HG03066 (cell line): ENCODE results near the gene ELMO1.

ENCODE experiments used
- ATAC-seq: cut with Tn5 transposase; IDR thresholded peaks from one replicate; pipeline ENCODE4 v1.9.1; 2021; ENCODE audit warnings: low read depth; ENCODE audit not compliant: unreplicated experiment

Gene ELMO1

DNA sequence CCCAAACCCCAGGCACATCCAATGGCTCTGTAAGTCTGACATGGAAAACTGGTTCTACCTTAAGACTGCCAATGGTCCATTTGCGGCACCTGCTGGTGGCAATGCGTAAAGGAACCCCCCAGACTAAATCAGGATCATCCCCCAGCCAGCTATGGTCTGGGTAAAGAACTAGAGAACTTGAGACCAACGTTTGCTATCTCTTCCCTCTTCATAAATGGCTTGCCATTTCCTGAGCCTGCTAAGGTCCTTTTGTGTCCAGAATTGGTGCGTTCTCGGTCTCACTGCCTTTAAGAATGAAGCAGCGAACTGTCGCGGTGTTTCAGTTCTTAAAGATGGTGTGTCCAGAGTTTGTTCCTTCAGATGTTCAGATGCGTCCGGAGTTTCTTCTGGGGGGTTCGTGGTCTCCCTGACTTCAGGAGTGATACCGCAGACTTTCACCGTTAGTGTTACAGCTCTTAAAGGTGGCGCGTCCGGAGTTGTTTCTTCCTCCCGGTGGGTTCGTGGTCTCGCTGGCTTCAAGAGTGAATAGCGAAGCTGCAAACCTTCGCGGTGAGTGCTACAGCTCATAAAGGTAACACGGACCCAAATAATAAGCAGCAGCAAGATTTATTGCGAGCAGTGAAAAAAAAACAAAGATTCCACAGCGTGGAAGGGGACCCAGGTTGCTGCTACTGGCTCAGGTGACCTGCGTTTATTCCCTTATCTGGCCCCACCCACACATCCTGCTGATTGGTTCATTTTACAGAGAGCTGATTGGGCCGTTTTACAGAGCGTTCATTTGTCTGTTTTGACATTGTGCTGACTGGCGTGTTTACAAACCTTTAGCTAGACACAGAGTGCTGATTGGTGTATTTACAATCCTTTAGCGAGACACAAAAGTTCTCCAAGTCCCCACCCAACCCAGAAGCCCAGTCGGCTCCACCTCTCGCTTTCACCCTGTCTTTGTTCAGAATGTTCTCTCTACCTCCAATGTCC, 95.4 kb downstream of the ELMO1 start:
- peak; percentile 82 for ATAC-seq

DNA sequence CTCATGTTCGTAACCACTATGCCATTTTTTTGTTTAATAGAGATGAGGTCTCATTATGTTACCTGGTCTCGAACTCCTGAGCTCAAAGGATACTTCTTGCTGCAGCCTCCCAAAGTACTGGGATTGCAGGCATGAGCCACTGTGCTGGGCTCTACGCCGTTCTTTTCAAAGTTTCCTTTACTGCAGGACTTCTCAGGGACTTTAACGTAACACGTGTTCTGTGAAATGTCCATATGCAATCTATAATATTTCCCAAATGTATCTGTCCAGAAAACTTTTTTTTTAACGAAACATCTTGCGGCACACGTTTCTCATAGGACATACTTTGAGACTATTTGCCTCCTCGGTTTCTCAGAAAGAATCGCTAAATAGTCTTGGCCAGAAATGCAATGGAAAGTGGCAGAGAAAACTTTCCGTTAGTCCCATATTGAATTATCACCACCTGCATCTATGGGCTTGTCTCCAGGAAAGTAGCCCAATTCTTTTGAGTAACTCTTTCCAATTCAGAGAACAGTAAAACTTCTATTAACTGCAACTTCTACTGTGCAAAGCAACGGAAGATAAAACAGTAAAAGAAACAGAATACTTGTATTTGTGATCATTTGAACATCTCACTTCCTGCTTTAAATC, 96.3 kb downstream of the ELMO1 start:
- no peak for ATAC-seq

DNA sequence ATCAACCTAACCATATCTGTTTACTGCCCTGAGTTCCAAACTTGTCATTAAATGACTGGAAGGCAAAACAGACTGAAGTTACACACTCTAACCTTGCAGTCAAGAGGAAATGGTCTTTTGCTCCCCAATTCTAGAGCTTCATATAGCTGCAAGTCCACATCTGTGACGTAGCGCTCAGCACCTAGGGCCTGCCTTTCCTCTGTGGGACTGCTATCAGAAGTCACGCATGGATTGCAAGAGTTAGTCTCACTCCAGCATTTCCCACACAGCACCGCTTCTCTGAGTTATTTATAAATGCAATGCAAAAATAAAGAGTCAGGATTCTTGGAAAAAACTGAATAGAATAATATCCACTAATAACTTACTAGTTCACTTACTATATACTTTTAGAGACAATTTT, 96.9 kb downstream of the ELMO1 start:
- no peak for ATAC-seq

DNA sequence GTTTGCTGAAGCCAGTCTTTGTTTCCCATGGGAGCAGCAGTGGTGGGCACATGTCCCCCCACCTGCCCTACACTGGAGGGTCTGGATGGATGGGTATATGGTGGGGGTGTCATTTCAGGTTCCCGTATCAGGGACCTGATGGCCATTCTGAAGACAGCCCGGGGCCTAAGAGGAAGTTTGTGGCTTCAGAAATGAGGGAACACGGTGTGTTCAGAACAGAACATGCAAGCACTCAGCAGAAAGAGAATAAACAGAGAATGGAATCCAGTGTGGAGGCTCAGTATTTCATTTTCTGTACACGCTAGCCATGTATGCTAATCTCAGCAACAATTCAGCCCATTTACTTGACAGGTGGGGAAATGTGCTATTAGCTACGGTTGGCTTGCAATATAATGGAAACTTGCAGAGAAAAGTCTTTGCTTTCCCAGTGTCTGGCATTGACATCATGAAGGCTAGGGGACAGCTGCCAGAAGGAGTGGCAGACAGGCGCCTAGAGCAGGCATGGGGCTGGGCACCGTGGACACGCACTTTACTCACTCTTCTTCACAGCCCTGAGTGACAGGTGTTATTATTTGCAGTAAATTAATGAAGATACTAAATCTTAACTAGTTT, 98.6 kb downstream of the ELMO1 start:
- ATAC-seq = no peak

DNA sequence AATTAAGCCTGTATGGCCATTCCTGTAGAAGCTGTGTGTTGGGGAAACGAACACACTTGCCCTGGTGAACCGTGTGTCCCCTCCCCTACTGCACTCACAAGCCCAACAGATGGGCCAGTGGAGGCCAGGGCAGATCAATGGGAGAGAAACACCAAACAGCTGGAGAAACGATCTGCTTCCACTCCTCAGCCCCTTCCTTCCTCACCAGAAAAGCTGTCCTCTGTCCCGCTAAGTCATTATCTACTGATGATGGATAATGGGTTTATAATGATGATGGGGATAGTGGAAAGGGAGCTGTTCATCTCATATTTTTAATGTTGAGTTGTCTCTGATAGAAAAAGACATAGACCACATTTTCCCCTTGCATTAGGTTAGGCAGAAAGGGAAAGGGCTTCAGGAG, 99.7 kb downstream of the ELMO1 start:
- ATAC-seq = no peak

DNA sequence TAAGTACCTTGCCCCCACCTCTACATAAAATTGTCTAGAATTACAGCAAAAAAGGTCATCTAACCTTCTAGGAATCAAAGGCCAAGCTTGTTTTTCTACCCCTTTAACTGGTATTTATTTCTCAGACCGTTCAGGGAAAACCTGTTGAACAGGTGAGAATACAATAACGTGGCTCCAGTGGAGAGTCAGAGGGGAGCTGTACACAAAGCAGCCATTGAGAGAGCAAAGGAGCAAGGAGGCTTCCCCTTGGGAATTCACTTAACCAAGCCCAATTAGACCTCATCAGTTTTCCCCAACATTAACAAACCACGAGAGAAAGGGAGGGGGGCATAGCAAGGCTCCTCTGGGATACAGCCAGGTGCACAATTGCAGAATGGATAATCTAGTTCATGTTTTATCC, 101.9 kb downstream of the ELMO1 start:
- no peak for ATAC-seq

DNA sequence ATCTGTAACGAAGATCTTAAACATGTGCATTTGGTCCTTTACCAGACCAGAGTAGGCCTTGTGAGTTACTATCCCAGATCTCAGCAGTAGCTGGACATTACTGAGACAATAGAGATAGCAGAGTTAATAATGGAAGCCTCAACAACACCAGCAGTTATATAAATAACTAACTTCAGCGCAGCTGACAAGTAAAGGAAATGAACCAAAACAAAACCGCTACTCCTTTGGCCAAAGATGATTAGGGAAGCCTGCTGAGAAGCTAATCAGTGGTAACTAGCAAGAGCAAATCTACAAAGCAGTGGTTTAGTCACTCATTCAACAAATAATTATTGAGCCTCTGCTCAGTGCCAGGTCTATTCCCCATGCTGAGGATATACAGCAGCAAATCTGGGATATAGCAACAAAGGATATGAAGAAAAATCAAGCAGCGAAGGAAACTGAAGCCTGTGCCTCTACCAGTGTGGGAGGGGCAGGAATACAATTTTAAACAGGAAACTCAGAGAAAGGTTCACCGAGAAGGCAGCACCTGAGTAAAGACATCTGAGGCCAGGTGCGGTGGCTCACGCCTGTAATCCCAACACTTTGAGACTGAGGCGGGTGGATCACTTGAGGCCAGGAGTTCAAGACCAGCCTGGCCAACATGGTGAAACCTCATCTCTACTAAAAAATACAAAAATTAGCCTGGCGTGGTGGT, 103.6 kb downstream of the ELMO1 start:
- peak; percentile 36 for ATAC-seq

DNA sequence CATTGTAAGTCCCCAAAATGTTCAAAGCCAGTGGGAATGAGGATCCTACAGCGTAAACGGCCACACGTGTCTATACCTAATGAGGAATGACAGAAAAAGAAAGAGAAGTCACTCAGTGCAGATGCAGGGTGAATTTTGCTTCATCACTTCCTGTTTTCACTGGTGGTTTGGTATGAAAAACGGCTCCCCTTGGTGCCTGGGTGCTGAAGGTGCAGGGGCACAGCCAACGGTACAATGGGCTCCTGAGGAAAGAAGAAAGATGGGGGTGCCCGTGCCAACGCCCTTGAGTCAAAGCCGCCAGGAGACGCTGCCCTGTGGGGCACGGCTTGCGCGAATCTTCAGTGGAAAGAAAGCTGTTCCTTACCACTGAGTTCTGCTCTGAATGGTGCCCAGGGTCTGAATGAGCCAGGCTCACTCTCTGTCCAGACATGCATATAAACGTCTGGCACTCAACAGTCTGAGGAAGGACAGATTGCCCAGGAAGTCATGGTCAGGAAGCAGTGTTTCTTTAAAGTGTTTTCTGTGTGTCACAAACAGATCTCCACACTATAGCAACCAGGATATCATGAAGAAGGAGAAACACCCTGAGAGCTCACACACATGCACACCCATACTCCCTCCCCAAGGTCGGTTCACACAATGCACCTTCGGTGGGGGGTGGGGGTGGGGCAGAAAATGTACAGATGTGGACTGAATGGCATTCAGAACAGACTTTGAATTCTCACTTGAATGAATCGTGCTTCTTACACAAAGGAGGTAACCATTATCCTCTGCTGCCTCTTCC, 105.8 kb downstream of the ELMO1 start:
- ATAC-seq = peak; percentile 52

DNA sequence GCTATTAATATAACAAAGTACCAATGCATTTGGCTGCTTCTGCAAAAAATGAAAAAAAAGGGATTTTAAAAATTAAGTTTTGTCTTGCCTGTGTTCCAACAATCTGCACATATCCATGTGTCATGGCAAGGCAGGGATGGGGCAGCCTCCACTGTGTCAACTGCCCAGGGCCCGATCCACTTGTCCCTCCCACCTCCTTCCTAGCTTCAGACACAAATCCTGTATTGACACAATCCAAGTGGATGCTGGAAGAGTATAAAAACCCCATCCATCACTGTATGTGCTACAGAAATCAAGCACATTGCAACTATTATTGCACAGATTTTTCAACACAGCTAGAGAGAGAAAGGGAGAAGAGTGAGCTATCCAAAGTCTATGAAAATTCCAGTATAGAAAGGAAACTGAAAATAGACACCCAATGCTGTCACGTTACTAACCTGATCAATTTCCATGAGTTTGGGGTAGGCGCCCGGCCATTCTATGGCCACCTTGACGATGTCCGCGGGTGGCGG, 106.4 kb downstream of the ELMO1 start:
- ATAC-seq = no peak

DNA sequence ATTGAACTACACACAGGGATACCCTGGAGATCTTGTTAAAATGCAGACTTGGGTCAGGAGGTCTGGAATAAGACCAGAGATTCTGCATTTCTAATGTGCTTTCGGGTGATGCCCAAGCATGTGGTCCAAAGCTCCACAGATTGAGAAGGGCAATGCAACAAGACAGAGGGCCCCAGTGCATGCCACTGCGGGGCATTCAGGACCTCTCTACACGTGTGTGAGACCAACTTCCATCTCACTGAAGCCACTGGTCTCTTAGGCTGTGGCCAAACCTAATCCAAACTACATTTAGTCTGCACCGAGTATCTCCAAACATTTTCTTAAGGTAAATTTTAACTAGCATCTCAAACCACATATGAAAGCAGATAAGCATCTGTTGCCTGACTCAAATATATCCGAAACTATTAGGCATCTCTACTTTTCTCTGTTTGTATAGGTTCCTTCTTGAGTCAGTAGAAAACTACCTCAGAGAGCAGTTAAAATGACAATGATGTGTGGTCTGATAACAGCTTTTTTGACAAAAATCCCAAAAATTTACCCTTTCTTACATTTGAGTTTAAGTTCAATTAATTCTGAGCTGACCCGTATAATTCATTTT, 107.5 kb downstream of the ELMO1 start:
- ATAC-seq = peak; percentile 42

DNA sequence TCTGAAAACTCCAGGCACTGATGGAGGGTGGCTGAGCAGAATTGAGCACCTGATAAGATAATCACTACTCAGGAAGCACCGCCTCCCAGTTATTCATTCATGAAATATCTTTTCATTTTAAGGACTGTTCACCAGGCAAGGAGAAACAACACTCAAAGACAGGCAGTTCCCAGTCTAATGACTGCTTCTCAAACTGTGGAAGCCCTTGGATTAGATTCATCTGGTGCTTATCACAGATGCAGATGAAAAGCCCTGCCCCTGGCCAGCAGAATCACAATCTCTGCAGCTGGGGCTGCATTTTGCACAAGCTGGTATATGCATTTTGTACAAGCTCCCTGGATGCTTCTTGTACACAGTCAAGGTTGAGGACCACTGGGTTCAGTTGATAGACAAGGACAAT, 109.7 kb downstream of the ELMO1 start:
- ATAC-seq = no peak

DNA sequence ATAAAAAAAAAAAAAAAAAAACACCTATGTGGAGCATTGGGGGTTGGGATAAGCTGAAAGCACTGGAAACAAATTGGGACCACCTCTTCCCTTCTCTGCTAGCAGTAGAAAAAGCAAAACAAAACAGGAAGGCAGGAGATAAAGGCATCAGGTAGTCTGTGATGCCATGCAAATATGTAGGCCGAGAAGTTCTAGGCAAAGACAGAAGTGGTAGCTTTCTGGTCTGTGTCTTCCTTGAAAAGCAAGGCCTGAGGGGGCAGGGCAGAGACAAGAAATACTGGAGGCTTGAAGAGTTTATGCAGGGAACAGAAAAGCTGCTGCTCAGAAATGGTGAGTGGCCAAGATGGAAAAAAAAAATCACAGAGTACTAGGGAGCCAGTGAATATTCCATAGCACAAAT, 111.1 kb downstream of the ELMO1 start:
- no peak for ATAC-seq

DNA sequence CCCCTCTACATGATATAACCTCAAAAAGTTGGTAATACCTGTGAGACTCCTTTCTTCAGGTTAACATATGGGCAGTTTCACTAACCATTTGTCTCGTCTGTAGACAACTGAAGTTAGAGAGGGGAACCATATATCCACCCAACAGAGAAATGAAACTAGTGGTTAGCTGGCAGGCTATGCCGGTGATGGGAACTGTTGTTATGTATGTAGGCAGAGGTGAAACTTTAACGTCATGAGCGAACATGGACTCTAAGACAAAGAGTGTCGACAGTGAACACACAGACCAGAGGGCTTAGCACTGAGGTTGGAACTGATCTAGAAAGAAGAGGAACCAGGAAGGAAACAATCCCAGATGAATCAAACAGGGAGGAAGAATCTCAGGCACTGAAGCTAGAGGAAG, 112.4 kb downstream of the ELMO1 start:
- peak; percentile 90 for ATAC-seq

DNA sequence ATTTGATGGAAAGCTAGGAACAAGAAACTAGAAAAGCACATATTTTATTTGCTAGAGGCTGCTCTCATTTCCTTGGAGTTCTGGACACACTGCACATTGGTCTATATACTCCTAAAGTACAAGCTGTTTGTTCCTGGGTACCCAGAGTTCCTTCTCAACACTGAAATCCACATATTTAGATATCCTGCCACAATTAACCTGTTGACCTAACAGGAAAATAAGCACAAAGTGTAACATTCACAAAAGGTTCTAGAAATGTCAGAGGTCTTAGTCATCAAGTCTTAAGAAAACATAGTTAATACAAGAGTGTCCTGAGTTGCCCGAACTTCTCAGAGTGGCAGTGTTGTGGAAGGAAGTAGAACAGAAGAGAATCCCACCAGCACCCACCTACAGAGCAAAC, 115.6 kb downstream of the ELMO1 start:
- no peak for ATAC-seq

DNA sequence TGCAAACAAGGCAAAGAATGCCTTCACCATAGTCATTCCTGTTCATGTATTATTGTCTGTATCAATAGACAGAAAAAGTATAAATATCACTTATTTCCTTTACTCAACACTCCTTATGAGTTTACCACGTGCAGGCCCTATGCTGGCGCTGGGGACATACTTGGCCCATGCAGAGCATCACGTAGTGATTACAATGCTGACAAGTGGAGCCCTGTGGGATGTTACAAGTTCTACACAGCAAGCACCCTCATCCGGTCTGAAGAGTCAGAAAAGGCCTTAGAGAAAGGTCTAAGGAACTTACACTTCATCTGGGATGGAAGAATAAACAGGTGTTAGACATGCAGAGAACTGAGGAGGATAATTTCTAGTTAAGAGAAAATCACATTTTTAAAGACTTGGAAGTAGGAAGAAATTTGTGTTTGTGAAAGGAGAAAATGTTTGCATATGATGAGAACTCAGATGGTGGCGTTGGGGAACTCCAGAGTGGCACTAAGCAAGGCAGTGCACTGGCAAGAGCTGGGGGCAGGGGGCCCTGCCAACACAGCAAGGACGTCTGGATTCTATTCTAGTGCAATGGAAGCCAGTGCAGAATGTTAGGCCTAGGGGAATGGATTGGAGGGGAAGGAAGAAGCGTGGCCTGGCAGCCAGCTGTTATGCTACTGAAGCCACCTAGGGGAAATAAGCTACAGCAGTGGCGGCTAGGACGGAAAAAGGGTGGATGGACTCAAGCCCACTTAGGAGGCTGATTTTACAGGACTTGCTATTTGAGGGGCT, 116.2 kb downstream of the ELMO1 start:
- no peak for ATAC-seq

DNA sequence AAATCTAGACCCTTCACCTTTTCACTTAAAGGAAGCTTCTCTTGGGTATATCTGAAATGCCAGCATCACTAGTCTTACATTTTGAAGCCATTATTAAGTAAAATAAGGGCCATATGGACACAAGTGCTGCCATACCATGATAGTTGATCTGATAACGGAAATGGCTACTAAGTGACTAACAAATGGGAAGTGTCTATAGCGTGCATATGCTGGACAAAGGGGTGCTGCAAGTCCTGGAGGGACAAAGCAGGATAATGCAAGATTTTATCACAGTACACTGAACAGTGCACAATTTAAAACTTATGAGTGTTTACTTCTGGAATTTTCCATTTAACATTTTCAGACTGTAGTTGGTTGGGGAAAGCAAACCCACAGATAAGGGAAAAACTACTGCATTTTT, 117.9 kb downstream of the ELMO1 start:
- no peak for ATAC-seq

DNA sequence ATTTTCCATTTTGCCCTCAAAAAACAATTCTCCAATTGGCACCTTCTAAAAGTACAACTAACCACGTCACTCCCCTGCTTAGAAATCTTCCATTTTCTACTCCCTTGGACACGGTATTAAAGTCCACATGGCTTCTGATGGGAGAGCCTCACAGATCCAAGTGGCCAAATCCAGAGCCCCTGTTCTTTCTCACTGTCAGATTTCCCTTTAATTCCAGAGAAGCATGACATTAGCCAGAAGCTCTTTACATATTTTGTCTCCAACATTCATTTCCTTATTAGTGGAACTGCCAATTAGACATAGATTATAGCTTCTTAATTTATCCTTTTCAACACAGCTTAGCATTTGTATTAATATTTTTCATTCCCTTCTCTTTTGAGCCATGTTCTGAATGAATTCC, 118.7 kb downstream of the ELMO1 start:
- no peak for ATAC-seq

DNA sequence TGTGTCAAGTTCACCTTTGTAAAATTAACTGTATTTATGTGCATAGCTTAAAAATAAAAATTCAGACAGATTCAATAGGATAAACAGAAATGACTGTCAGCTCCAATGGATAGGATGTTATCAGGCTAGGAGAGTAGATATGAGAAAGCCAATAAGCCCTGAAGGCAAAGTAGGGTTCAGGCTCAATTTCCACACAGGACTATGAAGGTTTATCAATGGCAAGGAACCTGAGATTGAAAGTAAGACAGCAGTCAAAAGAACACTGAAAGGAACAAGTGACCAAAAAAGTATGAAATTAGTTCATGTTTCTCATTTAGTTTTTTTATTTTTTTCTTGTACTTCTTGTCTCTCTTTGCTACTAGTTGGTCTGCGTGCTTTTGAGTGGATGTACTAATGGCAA, 121.4 kb downstream of the ELMO1 start:
- ATAC-seq = no peak

DNA sequence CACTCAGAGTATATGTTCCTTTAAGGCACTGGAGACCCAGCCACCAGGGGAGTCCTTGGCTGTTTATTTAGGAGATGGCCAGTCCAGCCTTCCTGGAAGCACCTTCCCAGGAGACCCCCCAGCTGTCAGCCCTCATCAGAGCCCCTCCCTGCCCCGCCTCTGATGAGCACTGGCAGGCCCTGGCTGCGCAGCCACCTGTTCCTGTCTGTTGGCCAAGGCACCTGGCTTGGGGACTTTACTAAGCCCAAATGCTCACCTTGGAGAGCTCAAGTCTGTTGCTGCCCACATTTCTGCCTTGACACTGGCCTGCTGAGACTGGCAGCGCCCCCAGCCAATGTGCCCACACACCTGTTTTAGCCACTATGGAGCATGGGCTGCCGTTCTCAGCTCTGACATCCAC, 124.7 kb downstream of the ELMO1 start:
- ATAC-seq = no peak
